ENCODE data around the gene ATAD3C. TPM values are rescaled to one million over a fixed set of nuclear protein-coding genes. Genes with fewer than 3 reads are reported as not detected.
A peak's percentile ranks its signal among the peaks of the same experiment; 100 is the strongest.
"Not testable (repeated sequence)": the region's sequence is repeated elsewhere in the genome, so short reads cannot be mapped to it uniquely, and the experiment has no call there.

Gene ATAD3C
- total RNA-seq, 2 experiments from 2014 or later: 0.17 to 0.69 TPM

DNA sequence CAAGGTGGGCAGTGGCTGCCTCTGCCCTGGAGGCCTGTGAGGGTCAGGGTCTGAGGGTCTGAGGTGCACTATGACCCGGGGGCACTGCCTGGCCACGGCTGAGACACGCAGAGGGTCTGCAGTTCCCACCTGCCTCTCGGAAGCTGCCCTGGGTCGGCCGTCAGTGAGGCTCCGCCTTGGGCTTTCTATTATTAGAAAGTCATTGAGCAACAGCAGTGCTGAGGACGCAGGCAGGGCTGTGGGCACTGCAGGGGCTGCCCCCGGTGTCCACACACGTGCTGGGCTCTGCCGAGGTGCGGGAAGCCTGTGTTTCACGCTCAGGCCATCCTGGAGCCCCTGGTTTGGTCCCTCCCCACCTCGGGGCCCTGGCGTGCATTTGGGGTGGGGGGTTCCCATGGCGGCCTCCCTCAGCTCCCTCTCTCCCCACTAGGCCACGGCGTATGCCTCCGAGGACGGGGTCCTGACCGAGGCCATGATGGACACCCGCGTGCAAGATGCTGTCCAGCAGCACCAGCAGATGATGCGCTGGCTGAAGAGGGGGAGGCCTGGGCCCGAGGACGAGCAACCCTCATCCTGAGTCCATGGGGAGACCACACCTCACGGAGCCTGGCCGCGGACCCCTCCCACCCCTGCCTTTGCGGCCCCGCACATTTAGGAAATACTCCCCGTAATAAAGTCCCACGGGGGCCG, 59.4 kb downstream of the ATAD3C start:
- not testable (repeated sequence) for DNase-seq

DNA sequence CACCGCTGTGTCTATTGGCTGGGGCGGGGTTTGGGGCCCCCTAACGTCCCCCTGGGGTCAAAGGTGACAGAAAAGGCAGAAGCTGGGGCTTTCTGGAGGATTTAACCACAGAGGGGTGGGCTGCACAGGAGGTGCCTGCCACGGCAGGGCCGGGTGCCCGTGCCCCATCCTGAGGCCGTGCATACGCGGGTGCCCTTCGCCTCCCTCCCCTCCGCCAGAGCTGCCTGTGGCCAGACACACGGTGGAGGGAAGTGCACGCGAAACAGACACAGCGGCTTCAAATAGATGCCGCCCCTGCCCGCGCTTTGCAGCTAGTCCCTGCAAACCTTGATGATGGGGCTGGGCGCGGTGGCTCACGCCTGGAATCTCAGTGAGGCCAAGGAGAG, 60.0 kb downstream of the ATAD3C start:
- H3K27me3 Mint-ChIP-seq; H3K4me3 Mint-ChIP-seq; H3K27ac Mint-ChIP-seq; H3K36me3 Mint-ChIP-seq (ENCODE audit: low read depth); H3K9me3 Mint-ChIP-seq; CTCF ChIA-PET; DNase-seq; POLR2A ChIA-PET: not testable (repeated sequence)
- H3K4me1 Mint-ChIP-seq: peaks cover 27% of the 10 kb centered on the region

More for the DNA sequence above, 59.4 kb downstream of the ATAD3C start:
- H3K4me3 Mint-ChIP-seq; CTCF ChIA-PET; H3K36me3 Mint-ChIP-seq (ENCODE audit: low read depth); H3K27ac Mint-ChIP-seq; H3K9me3 Mint-ChIP-seq; H3K27me3 Mint-ChIP-seq; POLR2A ChIA-PET: not testable (repeated sequence)
- peaks cover 27% of the 10 kb centered on the region for H3K4me1 Mint-ChIP-seq

DNA sequence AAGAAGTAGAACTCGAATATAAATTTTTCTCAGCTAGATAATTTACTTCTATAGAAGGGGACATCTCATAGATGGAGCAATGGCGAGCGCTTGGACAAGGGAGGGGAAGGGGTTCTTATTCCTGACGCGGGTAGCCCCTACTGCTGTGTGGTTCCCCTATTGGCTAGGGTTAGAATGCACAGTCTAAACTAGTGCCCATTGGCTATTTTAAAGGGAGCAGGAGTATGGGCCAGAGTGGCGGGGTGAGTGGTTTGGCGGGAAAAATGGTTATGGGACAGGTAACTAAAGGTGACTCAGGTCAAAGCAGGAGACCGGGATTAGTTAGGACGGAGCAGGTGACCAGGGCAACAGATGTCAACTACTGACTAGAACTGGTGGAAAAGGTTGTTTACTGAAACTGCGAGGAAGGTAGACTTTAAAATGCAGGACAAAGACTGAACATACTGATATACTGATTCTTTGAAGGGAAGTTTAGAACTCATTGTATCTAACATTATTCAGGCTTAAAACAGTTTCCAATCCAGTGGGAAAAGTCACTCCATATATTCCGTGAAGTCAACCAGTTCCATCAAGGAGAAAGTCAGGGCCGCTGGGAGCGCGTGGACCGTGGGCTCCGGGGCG, 61.5 kb downstream of the ATAD3C start:
- DNase-seq: peak; percentile 17
- H3K9me3 Mint-ChIP-seq: no peaks in the 10 kb centered on the region
- peak overlapping the region; percentile 94 for H3K27ac Mint-ChIP-seq
- H3K36me3 Mint-ChIP-seq (ENCODE audit: low read depth): no peaks in the 10 kb centered on the region
- H3K4me3 Mint-ChIP-seq: peak overlapping the region; percentile 84
- peaks cover 17% of the 10 kb centered on the region for H3K4me1 Mint-ChIP-seq
- POLR2A ChIA-PET: interaction anchor here (0.5 to 0.7 kb wide), 2 partner anchors 75 to 213 kb away, joined by 3 read pairs; partner anchors contain the start of gene CDK11A
- CTCF ChIA-PET: no interaction called here
- no peaks in the 10 kb centered on the region for H3K27me3 Mint-ChIP-seq

DNA sequence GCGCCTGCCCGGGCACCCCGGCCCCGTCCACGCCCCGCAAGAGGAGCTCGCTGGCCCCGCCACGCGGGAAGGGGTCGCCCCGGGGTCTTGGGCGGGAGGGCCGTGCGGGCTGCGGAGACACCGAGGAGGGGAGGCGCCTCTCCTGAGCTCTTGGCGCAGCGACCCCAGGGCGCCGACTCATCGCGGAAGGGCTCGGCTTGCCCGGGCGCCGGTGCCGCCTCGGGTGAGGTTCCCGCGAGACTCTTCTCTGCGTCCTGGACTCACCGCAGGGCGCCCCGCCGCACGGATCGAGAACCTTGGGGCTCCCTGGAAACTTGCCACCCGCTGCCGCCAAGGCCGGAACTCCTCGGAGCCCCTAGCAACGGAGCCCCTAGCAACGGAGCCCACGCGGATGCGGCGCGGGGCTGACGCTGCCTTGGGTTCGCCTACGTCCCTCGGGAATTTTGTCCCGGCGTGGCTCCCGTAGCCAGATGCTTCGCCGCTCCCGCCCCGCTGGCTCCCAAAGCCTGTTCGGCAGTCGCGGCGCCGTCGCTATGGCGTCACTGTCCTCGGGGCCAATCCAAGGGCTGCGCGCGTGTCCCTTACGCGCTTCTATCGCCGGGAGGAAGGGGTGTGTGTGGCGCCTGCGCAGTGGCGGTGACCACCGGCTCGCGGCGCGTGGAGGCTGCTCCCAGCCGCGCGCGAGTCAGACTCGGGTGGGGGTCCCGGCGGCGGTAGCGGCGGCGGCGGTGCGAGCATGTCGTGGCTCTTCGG, 62.2 kb downstream of the ATAD3C start, which contains the start of gene ATAD3A:
TSS of gene ATAD3A (plus strand) at position 630 of the 753 bp plus-strand sequence. CDS start at position 737, 107 bp downstream.
- H3K36me3 Mint-ChIP-seq (ENCODE audit: low read depth): no peaks in the 10 kb centered on the region
- peak; percentile 97 for DNase-seq
- H3K27ac Mint-ChIP-seq: peak within 1 kb of the TSS; percentile 94
- CTCF ChIA-PET: no interaction called here
- no peaks in the 10 kb centered on the region for H3K27me3 Mint-ChIP-seq
- H3K4me1 Mint-ChIP-seq: peaks cover 16% of the 10 kb centered on the region
- POLR2A ChIA-PET: interaction anchor here (0.5 to 0.7 kb wide), 2 partner anchors 75 to 213 kb away, joined by 3 read pairs; partner anchors contain the start of gene CDK11A
- no peaks in the 10 kb centered on the region for H3K9me3 Mint-ChIP-seq
- H3K4me3 Mint-ChIP-seq: peak within 1 kb of the TSS; percentile 84

DNA sequence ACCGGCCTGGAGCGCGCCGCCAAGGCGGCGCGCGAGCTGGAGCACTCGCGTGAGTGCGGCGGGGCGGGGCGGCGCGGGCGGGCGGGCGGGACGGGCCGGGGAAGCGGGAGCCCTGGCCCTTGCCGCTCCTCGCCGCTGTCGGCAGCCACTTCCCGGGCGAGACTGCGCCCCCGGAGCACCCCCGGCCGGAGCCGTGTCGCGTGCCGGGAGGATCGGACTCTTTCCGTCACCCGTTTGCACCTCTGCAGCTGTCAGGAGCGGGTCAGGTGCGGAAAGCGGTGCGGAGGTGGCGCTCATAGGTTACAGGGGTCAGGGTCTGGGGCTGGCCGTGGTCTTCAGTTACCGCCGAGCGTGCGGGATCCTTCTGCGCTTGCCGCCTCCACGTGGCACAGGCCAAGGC, 62.9 kb downstream of the ATAD3C start:
- Mint-ChIP-seq H3K4me1 (peaks cover 11% of the 10 kb centered on the region), H3K27ac (peak overlapping the region; percentile 54), H3K4me3 (peak overlapping the region; percentile 71)
- H3K9me3 Mint-ChIP-seq; POLR2A ChIA-PET; H3K27me3 Mint-ChIP-seq; H3K36me3 Mint-ChIP-seq (ENCODE audit: low read depth); CTCF ChIA-PET: not testable (repeated sequence)
- DNase-seq: peak; percentile 30

DNA sequence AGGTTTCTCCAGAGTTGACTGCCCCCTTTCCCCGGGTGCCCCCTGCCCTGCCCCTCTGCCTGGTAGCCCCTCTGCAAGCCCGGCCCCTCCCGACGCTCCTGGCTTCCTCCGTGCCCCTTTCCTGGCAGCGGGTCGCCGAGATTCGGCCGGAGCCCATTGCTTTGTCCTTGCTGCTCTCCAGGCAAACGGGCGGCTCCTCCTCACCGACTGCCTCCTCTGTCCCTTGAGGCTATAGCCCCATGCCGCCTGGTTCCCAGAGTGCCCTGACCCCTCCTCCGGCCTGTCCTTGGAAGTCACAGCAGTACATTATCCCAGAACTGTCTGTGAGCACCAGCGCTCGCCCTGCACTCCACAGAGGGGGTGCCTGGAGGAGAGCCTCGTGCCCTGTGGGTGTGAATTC, 64.2 kb downstream of the ATAD3C start:
- POLR2A ChIA-PET; DNase-seq; CTCF ChIA-PET; H3K36me3 Mint-ChIP-seq (ENCODE audit: low read depth); H3K27me3 Mint-ChIP-seq; H3K9me3 Mint-ChIP-seq: not testable (repeated sequence)
- H3K4me1 Mint-ChIP-seq: peaks cover 11% of the 10 kb centered on the region
- peak overlapping the region; percentile 41 for H3K27ac Mint-ChIP-seq
- peak overlapping the region; percentile 54 for H3K4me3 Mint-ChIP-seq

DNA sequence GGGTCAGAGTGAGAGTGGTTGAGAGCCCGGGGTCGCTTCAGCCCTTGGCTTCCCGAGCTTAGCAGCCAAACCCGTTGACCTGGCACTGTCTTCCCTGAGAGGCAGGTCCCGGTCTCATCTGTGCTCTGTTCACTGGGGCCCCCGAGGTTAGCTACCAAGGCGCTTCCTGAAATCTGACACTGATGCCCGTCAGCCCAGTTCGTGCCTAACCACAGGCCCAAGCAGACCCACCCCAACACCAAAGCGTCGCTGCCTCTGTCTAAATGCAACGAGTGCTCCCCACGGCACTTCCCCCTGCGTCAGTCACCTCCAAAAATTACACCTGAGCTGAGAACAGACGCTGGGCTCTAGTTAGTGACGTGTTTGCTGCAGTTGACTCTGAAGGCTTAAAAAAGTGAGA, 64.9 kb downstream of the ATAD3C start:
- H3K4me3 Mint-ChIP-seq, H3K27me3 Mint-ChIP-seq, H3K27ac Mint-ChIP-seq, CTCF ChIA-PET, DNase-seq, H3K9me3 Mint-ChIP-seq, POLR2A ChIA-PET: not testable (repeated sequence)
- Mint-ChIP-seq H3K36me3 (ENCODE audit: low read depth) (peaks cover 10% of the 10 kb centered on the region), H3K4me1 (peaks cover 11% of the 10 kb centered on the region)

DNA sequence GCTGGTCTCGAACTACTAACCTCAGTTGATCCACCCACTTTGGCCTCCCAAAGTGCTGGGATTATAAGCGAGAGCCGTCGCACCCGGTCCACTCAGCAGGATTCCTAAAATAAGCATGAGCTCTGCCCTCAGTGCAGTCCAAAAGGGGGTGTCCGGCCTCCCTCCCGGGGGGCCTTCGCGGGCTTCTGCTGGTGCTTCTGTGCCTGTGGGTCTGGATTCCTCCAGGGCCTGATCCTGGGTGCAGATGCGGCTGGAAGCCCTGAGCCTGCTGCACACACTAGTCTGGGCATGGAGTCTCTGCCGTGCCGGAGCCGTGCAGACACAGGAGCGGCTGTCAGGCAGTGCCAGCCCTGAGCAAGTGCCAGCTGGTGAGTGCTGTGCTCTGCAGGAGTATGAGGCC, 67.4 kb downstream of the ATAD3C start:
- H3K27ac Mint-ChIP-seq, DNase-seq, H3K4me3 Mint-ChIP-seq: not testable (repeated sequence)

DNA sequence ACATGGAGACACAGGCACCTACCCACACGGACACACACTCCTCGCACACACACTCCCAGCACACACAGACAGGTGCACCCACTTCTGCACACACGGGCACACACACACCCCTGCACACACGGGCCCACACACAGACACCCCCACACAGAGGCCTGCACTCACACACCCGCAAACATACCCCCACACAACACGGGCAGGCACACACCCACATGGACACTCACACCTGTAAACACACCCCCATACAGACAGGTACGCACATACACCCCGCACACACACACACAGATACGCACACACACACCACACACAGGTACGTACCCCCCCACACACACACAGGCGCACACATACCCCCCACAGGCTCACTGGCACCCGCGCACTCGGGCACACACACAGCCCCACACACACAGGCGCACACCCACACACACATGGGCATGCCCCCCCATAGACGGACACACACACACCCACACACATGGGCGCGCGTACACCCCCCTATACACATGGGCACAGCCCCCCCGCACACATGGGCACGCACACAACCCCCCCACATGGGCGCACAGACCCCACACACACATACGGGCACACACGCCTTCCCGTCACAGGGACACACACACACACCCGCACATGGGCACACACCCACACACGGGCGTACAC, 68.6 kb downstream of the ATAD3C start:
- Mint-ChIP-seq H3K9me3 (no peaks in the 10 kb centered on the region), H3K27ac (no peak overlapping the region), H3K4me1 (peaks cover 2% of the 10 kb centered on the region), H3K36me3 (ENCODE audit: low read depth) (peaks cover 10% of the 10 kb centered on the region), H3K4me3 (no peak overlapping the region), H3K27me3 (no peaks in the 10 kb centered on the region)
- no peak for DNase-seq
- ChIA-PET POLR2A (no interaction called here), CTCF (no interaction called here)

More for the DNA sequence above, 67.4 kb downstream of the ATAD3C start:
- H3K9me3 Mint-ChIP-seq, H3K4me1 Mint-ChIP-seq, POLR2A ChIA-PET, CTCF ChIA-PET, H3K27me3 Mint-ChIP-seq: not testable (repeated sequence)
- peaks cover 10% of the 10 kb centered on the region for H3K36me3 Mint-ChIP-seq (ENCODE audit: low read depth)

DNA sequence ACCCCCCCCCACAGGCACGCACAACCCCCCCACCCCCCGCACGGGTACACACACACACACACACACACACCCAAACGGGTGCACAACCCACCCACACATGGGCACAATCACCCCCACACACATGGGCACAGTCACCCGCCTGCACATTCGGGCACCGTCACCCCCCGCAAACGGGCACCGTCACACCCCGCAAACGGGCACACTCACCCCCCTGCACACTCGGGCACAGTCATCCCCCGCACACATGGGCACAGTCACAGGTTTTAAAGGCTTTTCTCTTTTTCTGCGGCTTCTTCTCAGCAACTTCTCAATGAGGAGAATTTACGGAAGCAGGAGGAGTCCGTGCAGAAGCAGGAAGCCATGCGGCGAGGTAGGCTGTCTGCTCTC, 69.1 kb downstream of the ATAD3C start:
- H3K4me3 Mint-ChIP-seq, CTCF ChIA-PET: not testable (repeated sequence)

More for the DNA sequence above, 69.1 kb downstream of the ATAD3C start:
- H3K9me3 Mint-ChIP-seq, H3K4me1 Mint-ChIP-seq, DNase-seq, POLR2A ChIA-PET, H3K27me3 Mint-ChIP-seq, H3K27ac Mint-ChIP-seq: not testable (repeated sequence)
- H3K36me3 Mint-ChIP-seq (ENCODE audit: low read depth): peaks cover 10% of the 10 kb centered on the region

All from activated CD4-positive, alpha-beta T cell treated with anti-CD3 and anti-CD28 coated beads, Interleukin-2, amount 10 ng/mL, durations not matched to agents 7 days and 5 days (primary cell).